Suprapubic skin (tissue), 4 donors: Measurements from ENCODE around the gene CCSER2.

Source experiments
- POLR2A ChIP-seq, 2 donors: fragments of 450-650 bp; IDR thresholded peaks; one replicate each; pipeline ENCODE4 v1.6.1; 2017; ENCODE audit warnings: antibody characterized with exemption in 2 of 2, mild to moderate bottlenecking in 2 of 2, moderate library complexity in 2 of 2
- POLR2AphosphoS5 ChIP-seq, 3 donors: sonication (generic); formaldehyde crosslinking; IDR thresholded peaks; one replicate each; pipeline ENCODE4 v1.6.1; 2017; ENCODE audit warnings: antibody characterized with exemption in 3 of 3
- TF ChIP-seq, protein P1 (sequence below), 2 donors: fragments of 200-600 bp in 1 of 2; fragments of 450-650 bp in 1 of 2; sonication (generic) in 1 of 2; IDR thresholded peaks; one replicate each; pipeline ENCODE4 v1.5.1; 2016 to 2019; ENCODE audit warnings: antibody characterized with exemption in 2 of 2, mild to moderate bottlenecking in 1 of 2, moderate library complexity in 1 of 2

DNA sequence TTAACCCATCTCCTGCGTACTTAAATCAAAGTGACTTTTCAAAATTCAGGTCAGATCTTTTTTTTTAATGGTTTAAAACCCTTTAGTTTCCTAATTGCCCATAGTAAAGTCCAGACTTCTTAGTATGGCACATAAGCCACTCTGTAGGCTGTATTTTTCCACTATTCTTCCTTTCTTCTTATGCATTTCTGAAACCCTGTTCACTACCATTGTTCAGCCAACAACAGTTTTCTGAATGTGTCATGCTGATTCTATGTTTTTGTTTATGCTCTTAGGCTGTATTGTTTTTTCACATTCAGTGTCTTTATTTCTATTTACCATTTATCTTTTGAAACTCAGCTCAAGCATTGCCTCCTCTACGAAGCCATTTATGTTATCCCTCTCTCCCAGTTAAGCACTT is 26.7 kb downstream of the CCSER2 start:
- TF ChIP-seq POLR2A (IDR thresholded peaks at IDR 0.05) (no peak), POLR2AphosphoS5 (IDR thresholded peaks at IDR 0.05) (no peak)
- TF ChIP-seq, protein P1, sequence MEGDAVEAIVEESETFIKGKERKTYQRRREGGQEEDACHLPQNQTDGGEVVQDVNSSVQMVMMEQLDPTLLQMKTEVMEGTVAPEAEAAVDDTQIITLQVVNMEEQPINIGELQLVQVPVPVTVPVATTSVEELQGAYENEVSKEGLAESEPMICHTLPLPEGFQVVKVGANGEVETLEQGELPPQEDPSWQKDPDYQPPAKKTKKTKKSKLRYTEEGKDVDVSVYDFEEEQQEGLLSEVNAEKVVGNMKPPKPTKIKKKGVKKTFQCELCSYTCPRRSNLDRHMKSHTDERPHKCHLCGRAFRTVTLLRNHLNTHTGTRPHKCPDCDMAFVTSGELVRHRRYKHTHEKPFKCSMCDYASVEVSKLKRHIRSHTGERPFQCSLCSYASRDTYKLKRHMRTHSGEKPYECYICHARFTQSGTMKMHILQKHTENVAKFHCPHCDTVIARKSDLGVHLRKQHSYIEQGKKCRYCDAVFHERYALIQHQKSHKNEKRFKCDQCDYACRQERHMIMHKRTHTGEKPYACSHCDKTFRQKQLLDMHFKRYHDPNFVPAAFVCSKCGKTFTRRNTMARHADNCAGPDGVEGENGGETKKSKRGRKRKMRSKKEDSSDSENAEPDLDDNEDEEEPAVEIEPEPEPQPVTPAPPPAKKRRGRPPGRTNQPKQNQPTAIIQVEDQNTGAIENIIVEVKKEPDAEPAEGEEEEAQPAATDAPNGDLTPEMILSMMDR (IDR thresholded peaks at IDR 0.05), result no peak
